HepG2 (cell line): ENCODE results near the gene MICA. TPM values are rescaled to one million over a fixed set of nuclear protein-coding genes. Genes with fewer than 3 reads are reported as not detected.
A peak's percentile ranks its signal among the peaks of the same experiment; 100 is the strongest.

Source experiments
- CBX5 ChIP-seq: sonication (generic); formaldehyde crosslinking; IDR thresholded peaks from 2 replicates; pipeline ENCODE4 v1.4.0; 2020; ENCODE audit warnings: missing genetic modification reagents, borderline replicate concordance
- FOXC1 ChIP-seq: sonication (generic); formaldehyde crosslinking; IDR thresholded peaks from 2 replicates; pipeline ENCODE4 v1.8.0; 2022; ENCODE audit warnings: mild to moderate bottlenecking, missing genetic modification reagents, borderline replicate concordance
- HDAC2 ChIP-seq: sonication (generic); formaldehyde crosslinking; IDR thresholded peaks from 2 replicates; pipeline ENCODE4 v1.4.0; 2020; ENCODE audit warnings: missing genetic modification reagents
- KLF15 ChIP-seq: sonication (generic); formaldehyde crosslinking; IDR thresholded peaks from 2 replicates; pipeline ENCODE4 v1.8.1; 2023; ENCODE audit warnings: borderline replicate concordance, mild to moderate bottlenecking, inconsistent platforms, missing genetic modification reagents, mixed read lengths
- NCOA2 ChIP-seq: sonication (generic); formaldehyde crosslinking; IDR thresholded peaks from 2 replicates; pipeline ENCODE4 v1.8.0; 2022; ENCODE audit warnings: inconsistent platforms
- PLSCR1 ChIP-seq: sonication (generic); formaldehyde crosslinking; IDR thresholded peaks from 2 replicates; pipeline ENCODE4 v1.5.0; 2020; ENCODE audit warnings: missing genetic modification reagents, mild to moderate bottlenecking, borderline replicate concordance
- PRDM10 ChIP-seq: sonication (generic); formaldehyde crosslinking; IDR thresholded peaks from 2 replicates; pipeline ENCODE4 v1.4.0; 2020; ENCODE audit warnings: low read depth, missing genetic modification reagents
- ZBTB10 ChIP-seq: sonication (generic); formaldehyde crosslinking; IDR thresholded peaks from 2 replicates; pipeline ENCODE4 v1.4.0; 2020; ENCODE audit warnings: missing genetic modification reagents, borderline replicate concordance
- ZMAT3 ChIP-seq: sonication (generic); formaldehyde crosslinking; conservative IDR thresholded peaks from 2 replicates; pipeline ENCODE4 v1.7.0; 2021; ENCODE audit warnings: missing genetic modification reagents
- ZNF276 ChIP-seq: sonication (generic); formaldehyde crosslinking; IDR thresholded peaks from 2 replicates; pipeline ENCODE4 v1.4.0; 2020; ENCODE audit warnings: mild to moderate bottlenecking, low read depth, missing genetic modification reagents
- ZNF280D ChIP-seq: sonication (generic); formaldehyde crosslinking; IDR thresholded peaks from 2 replicates; pipeline ENCODE4 v1.5.1; 2020; ENCODE audit warnings: mild to moderate bottlenecking, missing genetic modification reagents
- ZNF652 ChIP-seq: IDR thresholded peaks from 2 replicates; pipeline ENCODE4 v1.6.1; 2016; ENCODE audit warnings: low read depth, borderline replicate concordance
- ZNF670 ChIP-seq: sonication (generic); formaldehyde crosslinking; IDR thresholded peaks from 2 replicates; pipeline ENCODE4 v1.8.0; 2022; ENCODE audit warnings: mild to moderate bottlenecking, missing genetic modification reagents, borderline replicate concordance
- polyA plus RNA-seq, 8 experiments: library from polyadenylated mRNA; depleted of rRNA in 3 of 8; stranded (reverse) in 7 of 8; unstranded in 1 of 8; fragments of >200 nt; fragmentation: Illumina TruSeq in 4 of 8; extraction: Trizol in 4 of 8; gene quantifications; 2 replicates each; pipeline versions ENCODE4 v1.2.1 to v1.2.3, GENCODE V29; 2011 to 2016; ENCODE audit warnings: low read depth in 4 of 8, missing spikeins in 1 of 8, mixed read lengths in 1 of 8; ENCODE audit not compliant: insufficient read depth in 1 of 8
- total RNA-seq, 5 experiments: library from RNA; depleted of rRNA; stranded (reverse); fragments of >200 nt; fragmentation: Illumina TruSeq; extraction: Trizol; gene quantifications; 2 replicates each; pipeline ENCODE4 v1.2.3, GENCODE V29; 2016; ENCODE audit warnings: low read depth in 1 of 5

The MICA gene
- total and polyA plus RNA-seq, 2 of the 13 experiments (the other 11 are each of a cell fraction or from before 2014, with no cell fraction given) = 21.6 to 38.1 TPM

GRCh38 chr6:31399589-31400466 lies 3.6 kb upstream of the MICA start (continued):
- TF ChIP-seq FOXC1 (no peak), PLSCR1 (CRISPR knock-in tag) (no peak), ZNF280D (CRISPR knock-in tag) (no peak), ZNF652 (CRISPR knock-in tag) (no peak), NCOA2 (CRISPR knock-in tag) (peak; percentile 53; the same call in 1 of the 2 replicates), ZNF276 (CRISPR knock-in tag) (0 out of 2 replicates have a peak, but pooled peaks have one; percentile 27), HDAC2 (peak; percentile 55; the same call in 1 of the 2 replicates), KLF15 (peak; percentile 40; the same call in 1 of the 2 replicates), CBX5 (CRISPR knock-in tag) (peak; percentile 60; the same call in 1 of the 2 replicates), ZNF670 (CRISPR knock-in tag) (peak; percentile 48; the same call in 1 of the 2 replicates), PRDM10 (CRISPR knock-in tag) (peak; percentile 27; the same call in 1 of the 2 replicates), ZMAT3 (no peak; the same call in 1 of the 2 replicates), ZBTB10 (CRISPR knock-in tag) (peak; percentile 26; the same call in 1 of the 2 replicates)
